ENCODE measurements around the gene POLDIP2.
A peak's percentile ranks its signal among the peaks of the same experiment; 100 is the strongest.

Gene POLDIP2

GRCh38 chr17:28372203-28372944 is 15.0 kb upstream of the POLDIP2 start:
- Mint-ChIP-seq H3K9me3 (no peaks in the 10 kb centered on the region), H3K4me3 (peak overlapping the region; percentile 96), H3K36me3 (no peaks in the 10 kb centered on the region), H3K27me3 (no peaks in the 10 kb centered on the region), H3K27ac (peak overlapping the region; percentile 68), H3K4me1 (peaks cover 21% of the 10 kb centered on the region)

DNA sequence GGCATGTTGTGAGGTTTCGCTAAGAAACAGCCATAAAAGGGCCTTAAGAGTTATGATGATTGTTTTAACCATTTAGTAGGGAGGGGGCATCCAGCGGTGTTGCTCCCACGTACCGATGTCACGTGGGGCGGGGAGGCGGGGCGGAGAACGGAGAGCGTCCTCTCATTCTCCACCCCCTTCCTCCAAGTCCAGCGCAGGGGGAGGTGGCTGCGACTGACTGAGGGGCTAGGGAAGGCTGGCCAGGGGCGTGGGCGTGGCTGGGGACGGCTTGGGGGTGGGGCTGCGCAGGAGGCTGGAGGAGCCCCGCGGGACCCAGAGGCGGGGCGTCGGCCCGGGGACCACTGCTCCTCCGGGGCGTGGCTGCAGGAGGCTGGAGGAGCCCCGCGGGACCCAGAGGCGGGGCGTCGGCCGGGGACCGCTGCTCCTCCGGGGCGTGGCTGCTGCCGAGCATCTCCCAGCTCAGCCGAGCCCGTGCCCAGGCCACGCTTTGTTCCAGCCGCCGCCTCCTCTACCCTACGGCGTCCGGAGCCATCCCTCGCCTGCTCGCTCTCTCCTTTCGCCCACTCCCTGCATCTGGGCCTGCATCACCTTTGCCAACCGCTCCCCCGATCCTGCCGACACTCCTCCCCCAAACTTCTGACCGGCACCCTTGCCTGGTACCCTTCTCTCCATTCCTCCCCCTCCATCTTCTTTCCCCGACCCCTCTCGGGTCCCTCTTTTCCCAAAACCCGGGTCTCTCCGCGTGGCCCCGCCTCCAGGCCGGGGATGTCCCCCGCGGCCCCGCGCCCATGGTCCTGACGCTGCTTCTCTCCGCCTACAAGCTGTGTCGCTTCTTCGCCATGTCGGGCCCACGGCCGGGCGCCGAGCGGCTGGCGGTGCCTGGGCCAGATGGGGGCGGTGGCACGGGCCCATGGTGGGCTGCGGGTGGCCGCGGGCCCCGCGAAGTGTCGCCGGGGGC is 14.2 kb upstream of the POLDIP2 start, which contains the start of gene SARM1:
SARM1 (plus strand) TSS at position 450 of the 958 bp plus-strand sequence; CDS start at position 789, 339 bp downstream.
- peak within 1 kb of the TSS; percentile 96 for H3K4me3 Mint-ChIP-seq
- no peaks in the 10 kb centered on the region for H3K36me3 Mint-ChIP-seq
- H3K4me1 Mint-ChIP-seq: peaks cover 21% of the 10 kb centered on the region
- H3K27me3 Mint-ChIP-seq: no peaks in the 10 kb centered on the region
- H3K9me3 Mint-ChIP-seq: no peaks in the 10 kb centered on the region
- H3K27ac Mint-ChIP-seq: peak within 1 kb of the TSS; percentile 92

GRCh38 chr17:28370744-28371103 is 13.4 kb upstream of the POLDIP2 start:
- Mint-ChIP-seq H3K27me3 (no peaks in the 10 kb centered on the region), H3K4me3 (peak overlapping the region; percentile 96), H3K9me3 (no peaks in the 10 kb centered on the region), H3K27ac (no peak overlapping the region), H3K4me1 (peaks cover 21% of the 10 kb centered on the region), H3K36me3 (no peaks in the 10 kb centered on the region)

DNA sequence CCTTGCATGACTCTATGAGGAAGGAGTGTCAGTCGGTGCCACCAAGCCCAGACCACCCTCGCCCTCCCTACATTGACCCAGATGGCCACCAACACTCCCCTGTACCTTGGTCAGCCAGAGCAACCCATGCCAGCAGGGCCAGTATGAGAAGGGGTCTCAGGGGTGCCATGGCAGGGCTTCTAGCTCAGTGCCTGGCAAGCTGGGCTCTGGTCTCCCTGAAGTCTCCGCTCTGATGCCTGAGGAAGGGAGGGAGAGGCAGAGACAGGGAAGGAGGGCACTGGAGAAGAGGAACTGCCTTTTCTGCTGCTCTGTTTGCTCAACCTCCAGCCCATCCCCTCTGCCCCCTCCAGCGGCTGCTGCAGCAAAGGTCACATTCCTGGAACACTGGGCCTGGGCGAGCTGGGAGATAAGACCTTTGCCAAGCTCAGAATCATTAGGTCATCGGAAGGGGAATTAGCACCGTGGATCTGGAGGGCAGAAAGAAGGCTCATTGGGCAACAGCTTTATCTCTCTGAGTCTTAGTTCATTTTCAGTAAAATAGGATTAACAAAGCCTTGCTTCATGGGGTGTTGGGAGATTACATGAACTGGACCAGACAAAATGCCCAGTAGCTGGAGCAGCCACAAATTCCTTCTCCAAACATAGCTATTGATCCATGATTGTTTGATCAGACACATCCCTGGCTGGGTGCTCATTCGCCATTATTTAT is 12.9 kb upstream of the POLDIP2 start, which contains the start of gene VTN:
VTN (minus strand) TSS at position 273 of the 709 bp plus-strand sequence; CDS start at position 169, 104 bp downstream.
- Mint-ChIP-seq H3K27me3 (no peaks in the 10 kb centered on the region), H3K4me3 (peak within 1 kb of the TSS; percentile 96), H3K9me3 (no peaks in the 10 kb centered on the region), H3K36me3 (no peaks in the 10 kb centered on the region), H3K27ac (peak within 1 kb of the TSS; percentile 92), H3K4me1 (peaks cover 21% of the 10 kb centered on the region)

DNA sequence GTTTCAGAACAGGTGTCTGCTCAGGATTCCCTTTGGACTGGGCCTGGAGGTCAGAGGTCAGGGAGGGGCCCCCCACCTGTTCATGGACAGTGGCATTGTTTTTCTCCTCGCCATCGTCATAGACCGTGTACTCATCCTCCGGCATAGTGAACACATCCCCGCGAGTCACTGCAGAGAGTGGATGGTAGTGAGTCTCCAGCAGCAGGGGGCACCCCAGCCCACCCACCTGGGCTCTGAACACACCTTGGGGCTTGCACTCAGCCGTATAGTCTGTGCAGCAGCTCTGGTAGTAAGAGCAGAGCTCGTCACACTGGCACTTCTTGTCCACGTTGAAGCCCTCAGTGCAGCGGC is 12.3 kb upstream of the POLDIP2 start:
- no peaks in the 10 kb centered on the region for H3K27me3 Mint-ChIP-seq
- no peaks in the 10 kb centered on the region for H3K9me3 Mint-ChIP-seq
- H3K27ac Mint-ChIP-seq: no peak overlapping the region
- H3K4me3 Mint-ChIP-seq: no peak overlapping the region
- H3K36me3 Mint-ChIP-seq: no peaks in the 10 kb centered on the region
- H3K4me1 Mint-ChIP-seq: peaks cover 18% of the 10 kb centered on the region

DNA sequence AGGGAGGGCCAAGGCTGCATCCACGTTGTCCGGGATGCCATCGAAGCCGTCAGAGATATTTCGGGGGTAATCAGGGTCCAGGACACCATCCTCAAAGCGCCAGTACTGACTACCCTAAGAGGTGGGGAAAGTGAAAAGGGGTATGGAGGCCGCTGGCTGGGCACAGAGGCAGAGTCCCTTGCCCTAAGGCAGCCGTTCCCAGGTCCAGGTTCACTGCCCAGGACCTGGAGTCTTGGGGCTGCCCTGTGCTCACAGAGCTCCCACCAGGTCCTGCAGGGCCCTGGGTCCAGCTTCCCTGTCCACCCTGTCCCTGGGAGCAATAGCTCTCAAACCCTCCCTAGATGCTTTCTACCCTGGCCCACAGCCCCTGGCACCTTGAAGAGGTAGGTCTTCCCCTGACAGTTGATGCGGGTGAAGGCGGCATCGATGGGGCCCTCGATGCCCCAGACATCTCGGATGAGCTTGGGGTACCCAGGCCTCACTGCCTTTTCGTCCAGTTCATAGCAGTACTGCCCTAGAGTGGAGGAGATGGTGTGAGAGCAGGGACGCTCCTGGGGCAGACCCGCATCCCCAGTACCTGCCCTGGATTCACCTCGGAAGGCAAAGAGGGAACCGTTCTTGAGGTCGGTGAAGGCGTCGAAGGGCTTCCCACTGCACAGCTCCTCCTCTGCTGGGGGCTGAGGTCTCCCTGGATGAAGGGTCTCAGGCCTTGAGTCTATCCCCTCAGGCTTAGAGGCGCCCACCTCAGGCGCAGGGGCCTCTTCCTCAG is 11.8 kb upstream of the POLDIP2 start:
- peaks cover 18% of the 10 kb centered on the region for H3K4me1 Mint-ChIP-seq
- H3K9me3 Mint-ChIP-seq: no peaks in the 10 kb centered on the region
- H3K36me3 Mint-ChIP-seq: no peaks in the 10 kb centered on the region
- no peaks in the 10 kb centered on the region for H3K27me3 Mint-ChIP-seq
- H3K4me3 Mint-ChIP-seq: no peak overlapping the region
- no peak overlapping the region for H3K27ac Mint-ChIP-seq

DNA sequence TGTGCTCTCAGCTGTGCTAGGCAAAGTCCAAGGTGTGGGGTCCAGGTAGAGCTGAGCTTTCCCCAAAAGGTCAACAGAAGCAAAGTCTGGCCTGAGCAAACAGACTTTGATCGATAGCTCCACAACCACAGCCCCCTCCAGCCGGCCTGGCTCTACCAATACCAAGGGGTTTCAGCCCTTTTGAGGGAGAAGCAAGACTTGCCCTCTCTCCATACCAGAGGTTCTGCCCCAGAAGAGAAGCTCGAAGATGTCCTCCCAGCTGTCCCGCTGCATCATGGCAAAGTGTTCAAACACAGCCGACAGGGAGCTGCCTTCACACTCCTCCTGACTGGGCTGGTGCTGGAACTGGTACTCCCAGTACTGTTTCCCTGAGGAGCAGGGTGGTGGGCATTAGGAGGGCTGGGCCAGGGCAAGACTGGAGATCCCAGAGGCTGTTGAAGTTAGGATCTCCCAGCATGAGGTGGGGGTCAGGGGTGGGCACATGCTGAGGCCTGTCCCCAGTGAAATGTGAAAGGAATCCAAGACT is 11.0 kb upstream of the POLDIP2 start:
- H3K27me3 Mint-ChIP-seq: no peaks in the 10 kb centered on the region
- H3K4me3 Mint-ChIP-seq: no peak overlapping the region
- H3K9me3 Mint-ChIP-seq: no peaks in the 10 kb centered on the region
- H3K4me1 Mint-ChIP-seq: peaks cover 14% of the 10 kb centered on the region
- peaks cover 2% of the 10 kb centered on the region for H3K36me3 Mint-ChIP-seq
- no peak overlapping the region for H3K27ac Mint-ChIP-seq

GRCh38 chr17:28367641-28368305 is 10.4 kb upstream of the POLDIP2 start:
- H3K36me3 Mint-ChIP-seq: peaks cover 2% of the 10 kb centered on the region
- H3K4me3 Mint-ChIP-seq: no peak overlapping the region
- H3K9me3 Mint-ChIP-seq: no peaks in the 10 kb centered on the region
- no peak overlapping the region for H3K27ac Mint-ChIP-seq
- no peaks in the 10 kb centered on the region for H3K27me3 Mint-ChIP-seq
- peaks cover 8% of the 10 kb centered on the region for H3K4me1 Mint-ChIP-seq

DNA sequence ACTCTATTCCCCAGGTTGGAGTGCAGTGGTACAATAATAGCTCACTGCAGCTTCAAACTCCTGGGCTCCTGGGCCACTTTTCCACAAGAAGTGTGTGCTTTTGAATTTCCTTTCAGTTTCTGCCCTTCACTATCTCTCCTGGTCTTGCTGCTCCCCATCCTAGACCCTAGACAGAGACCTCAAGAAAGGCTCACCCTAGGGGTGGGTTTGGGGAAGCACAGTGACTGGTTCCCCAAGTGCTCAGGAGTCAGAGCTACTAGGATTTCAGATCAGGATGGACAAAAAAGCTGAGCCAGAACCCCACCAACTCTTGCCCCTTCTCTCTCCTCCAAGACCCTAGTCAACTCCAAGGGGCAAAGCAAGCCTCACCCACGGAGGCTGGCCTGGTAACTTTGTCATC is 9.3 kb upstream of the POLDIP2 start:
- Mint-ChIP-seq H3K36me3 (peaks cover 2% of the 10 kb centered on the region), H3K27me3 (no peaks in the 10 kb centered on the region), H3K27ac (peak overlapping the region; percentile 55), H3K9me3 (no peaks in the 10 kb centered on the region), H3K4me1 (peaks cover 5% of the 10 kb centered on the region), H3K4me3 (no peak overlapping the region)

GRCh38 chr17:28365487-28365886 is 8.2 kb upstream of the POLDIP2 start:
- Mint-ChIP-seq H3K27me3 (no peaks in the 10 kb centered on the region), H3K4me3 (no peak overlapping the region)

GRCh38 chr17:28364665-28365363 is 7.5 kb upstream of the POLDIP2 start, which contains the start of gene SEBOX:
Gene SEBOX (minus strand): TSS chr17:28365199. CDS start chr17:28365151, 48 bp downstream.
- no peaks in the 10 kb centered on the region for H3K27me3 Mint-ChIP-seq
- H3K4me1 Mint-ChIP-seq: no peaks in the 10 kb centered on the region
- H3K4me3 Mint-ChIP-seq: no peak within 1 kb of the TSS
- H3K27ac Mint-ChIP-seq: no peak within 1 kb of the TSS
- peaks cover 5% of the 10 kb centered on the region for H3K36me3 Mint-ChIP-seq
- no peaks in the 10 kb centered on the region for H3K9me3 Mint-ChIP-seq

More at GRCh38 chr17:28365487-28365886, 8.2 kb upstream of the POLDIP2 start:
- Mint-ChIP-seq H3K27ac (no peak overlapping the region), H3K36me3 (peaks cover 5% of the 10 kb centered on the region), H3K9me3 (no peaks in the 10 kb centered on the region), H3K4me1 (no peaks in the 10 kb centered on the region)

- no peak overlapping the region for H3K4me3 Mint-ChIP-seq
- no peaks in the 10 kb centered on the region for H3K4me1 Mint-ChIP-seq
- no peaks in the 10 kb centered on the region for H3K27me3 Mint-ChIP-seq
- H3K36me3 Mint-ChIP-seq: peaks cover 5% of the 10 kb centered on the region
- no peaks in the 10 kb centered on the region for H3K9me3 Mint-ChIP-seq
- no peak overlapping the region for H3K27ac Mint-ChIP-seq
Measured at GRCh38 chr17:28363776-28364650, 6.7 kb upstream of the POLDIP2 start.

- peaks cover 5% of the 10 kb centered on the region for H3K36me3 Mint-ChIP-seq
- no peak overlapping the region for H3K27ac Mint-ChIP-seq
- H3K9me3 Mint-ChIP-seq: no peaks in the 10 kb centered on the region
- peaks cover 4% of the 10 kb centered on the region for H3K4me1 Mint-ChIP-seq
- no peaks in the 10 kb centered on the region for H3K27me3 Mint-ChIP-seq
- no peak overlapping the region for H3K4me3 Mint-ChIP-seq
Measured at GRCh38 chr17:28363186-28363585, 5.9 kb upstream of the POLDIP2 start.

Data from activated naive CD4-positive, alpha-beta T cell treated with anti-CD3 and anti-CD28 coated beads, Interleukin-2, amount 50 U/mL, for 24 hours (primary cell).